ENCODE results near the gene DTD1.
"Not testable (repeated sequence)": the region's sequence is repeated elsewhere in the genome, so short reads cannot be mapped to it uniquely, and the experiment has no call there.

DTD1 gene

DNA sequence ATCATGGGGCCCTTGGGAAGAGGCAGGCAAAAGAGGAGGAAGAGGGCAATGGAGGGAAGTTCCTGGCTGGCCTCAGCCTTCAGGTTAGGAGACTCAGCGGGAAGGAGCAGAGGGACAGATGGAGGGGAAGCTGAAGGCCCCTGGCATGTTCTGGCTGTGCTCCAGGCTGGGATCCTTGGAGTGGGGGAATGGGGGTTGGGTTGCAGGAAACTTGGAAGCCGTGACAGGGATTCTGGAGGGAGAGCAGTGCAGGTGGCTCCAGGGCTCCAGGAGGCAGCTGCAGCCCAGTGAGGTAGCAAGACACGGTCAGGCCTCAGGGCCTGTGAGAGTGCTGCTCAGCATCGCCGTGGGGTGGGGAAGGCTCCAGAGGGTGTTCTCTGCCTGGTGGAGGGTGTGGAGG is 161.1 kb downstream of the DTD1 start:
- DNase-seq = no peak

DNA sequence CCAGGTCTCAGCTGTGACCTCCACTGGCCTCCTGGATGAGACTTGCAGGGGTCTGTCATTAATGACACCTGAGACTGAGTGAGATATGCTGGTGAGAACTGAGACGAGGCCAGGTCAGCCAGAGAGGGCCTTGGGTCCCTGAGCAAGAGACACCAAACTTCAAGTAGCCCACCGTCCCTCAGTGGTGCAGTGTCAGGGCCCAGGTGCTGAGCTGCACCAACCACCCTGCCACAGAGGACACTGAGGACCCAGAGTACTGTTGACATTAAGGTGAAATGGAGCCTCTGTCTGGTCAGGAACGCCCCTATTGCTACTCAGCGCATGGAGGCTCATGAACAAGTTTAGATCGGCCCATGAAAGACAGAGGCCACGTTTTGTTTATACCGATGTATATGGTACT is 161.7 kb downstream of the DTD1 start:
- no peak for DNase-seq

DNA sequence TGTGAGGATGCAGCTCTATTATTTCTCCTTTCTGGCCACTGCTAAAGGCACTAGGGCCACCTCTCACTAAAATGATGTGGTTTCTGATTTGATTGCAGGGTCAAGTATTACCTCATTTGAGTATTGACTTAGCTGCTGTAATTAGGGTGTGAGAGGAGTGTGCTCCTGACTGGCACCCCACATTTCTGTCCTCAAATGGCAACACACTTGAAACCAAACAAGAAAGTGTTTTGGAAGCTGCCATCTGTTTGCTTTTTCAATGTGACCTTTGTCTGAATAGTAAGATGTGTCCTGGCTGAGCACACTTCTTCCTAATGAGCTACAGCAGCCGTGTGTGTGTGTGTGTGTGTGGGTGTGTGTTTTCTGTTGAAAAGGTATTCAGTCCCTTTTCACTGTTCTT is 162.9 kb downstream of the DTD1 start:
- DNase-seq = no peak

DNA sequence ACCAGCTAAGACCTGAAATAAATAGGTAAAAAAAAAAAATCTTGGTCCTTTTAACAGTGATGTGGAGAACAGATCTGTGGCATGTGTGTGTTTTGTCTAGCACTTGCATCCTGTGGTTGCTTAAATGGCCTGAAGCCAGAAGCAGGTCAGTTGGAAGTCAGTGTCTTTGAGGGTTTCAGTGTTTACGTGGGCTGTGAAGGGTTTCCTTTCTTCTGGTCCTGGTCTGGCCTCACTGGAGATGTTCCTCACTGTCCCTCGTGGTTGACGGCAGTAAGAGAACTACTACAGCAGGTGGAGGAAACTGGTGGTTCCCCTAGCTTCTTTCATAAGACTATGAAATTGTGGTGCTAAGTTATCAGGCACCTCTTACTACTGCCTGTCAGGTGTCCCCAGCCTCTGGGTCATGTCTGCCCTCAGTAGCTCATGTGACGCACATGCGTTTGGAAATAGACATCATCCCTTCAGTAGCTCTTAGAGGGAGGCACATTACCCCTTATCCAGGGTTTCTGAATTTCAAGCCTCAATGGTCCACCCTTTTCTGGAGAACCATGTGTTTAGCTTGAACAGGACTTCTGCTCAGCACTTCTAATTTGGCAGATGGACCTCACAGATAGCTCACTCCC is 166.3 kb downstream of the DTD1 start:
- DNase-seq = no peak

DNA sequence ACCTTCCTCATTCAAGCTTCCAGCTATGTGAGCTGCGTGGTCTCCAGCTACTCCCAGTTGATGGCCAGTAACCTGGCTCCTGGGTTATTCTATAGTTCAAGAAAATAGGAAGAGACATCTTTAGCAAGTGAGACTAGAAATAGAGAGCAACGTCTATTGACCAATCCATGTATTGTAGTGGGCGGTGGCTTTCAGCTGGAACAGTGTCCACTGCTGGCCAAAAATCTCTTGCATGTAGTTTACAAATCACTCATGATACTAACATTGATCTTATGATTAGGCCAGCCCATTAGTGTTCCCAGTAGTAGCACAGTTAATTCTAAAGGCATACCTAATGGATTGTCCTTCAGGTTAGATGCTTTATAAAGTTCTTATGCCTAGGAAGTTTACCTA is 166.8 kb downstream of the DTD1 start:
- no peak for DNase-seq

DNA sequence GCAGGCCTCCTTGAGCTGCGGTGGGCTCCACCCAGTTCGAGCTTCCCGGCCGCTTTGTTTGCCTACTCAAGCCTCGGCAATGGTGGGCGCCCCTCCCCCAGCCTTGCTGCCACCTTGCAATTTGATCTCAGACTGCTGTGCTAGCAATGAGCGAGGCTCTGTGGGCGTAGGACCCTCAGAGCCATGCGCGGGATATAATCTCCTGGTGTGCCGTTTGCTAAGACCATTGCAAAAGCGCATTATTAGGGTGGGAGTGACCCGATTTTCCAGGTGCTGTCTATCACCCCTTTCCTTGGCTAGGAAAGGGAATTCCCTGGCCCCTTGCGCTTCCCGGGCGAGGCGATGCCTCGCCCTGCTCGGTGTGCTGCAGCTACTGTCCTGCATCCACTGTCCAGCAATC is 173.0 kb downstream of the DTD1 start:
- not testable (repeated sequence) for DNase-seq

GRCh38 chr20:18767676-18768075 is 179.8 kb downstream of the DTD1 start:
- no peak for DNase-seq

DNA sequence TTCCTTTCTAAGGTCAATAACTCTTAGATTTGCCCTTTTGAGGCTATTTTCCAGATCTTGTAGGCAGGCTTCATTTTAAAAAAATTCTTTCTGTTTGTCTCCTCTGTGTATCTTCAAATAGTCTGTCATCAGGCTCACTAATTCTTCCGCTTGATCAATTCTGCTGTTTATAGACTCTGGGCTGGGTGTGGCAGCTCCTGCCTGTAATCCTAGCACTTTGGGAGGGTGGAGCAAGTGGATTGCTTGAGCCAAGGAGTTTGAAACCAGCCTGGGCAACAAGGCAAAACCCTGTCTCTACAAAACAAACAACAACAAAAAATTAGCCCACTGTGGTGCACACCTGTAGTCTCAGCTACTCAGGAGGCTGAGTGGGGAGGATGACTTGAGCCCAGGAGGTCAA is 185.7 kb downstream of the DTD1 start:
- DNase-seq = no peak

GRCh38 chr20:18774207-18774606 is 186.4 kb downstream of the DTD1 start:
- no peak for DNase-seq

GRCh38 chr20:18775633-18776032 is 187.8 kb downstream of the DTD1 start:
- DNase-seq = no peak

DNA sequence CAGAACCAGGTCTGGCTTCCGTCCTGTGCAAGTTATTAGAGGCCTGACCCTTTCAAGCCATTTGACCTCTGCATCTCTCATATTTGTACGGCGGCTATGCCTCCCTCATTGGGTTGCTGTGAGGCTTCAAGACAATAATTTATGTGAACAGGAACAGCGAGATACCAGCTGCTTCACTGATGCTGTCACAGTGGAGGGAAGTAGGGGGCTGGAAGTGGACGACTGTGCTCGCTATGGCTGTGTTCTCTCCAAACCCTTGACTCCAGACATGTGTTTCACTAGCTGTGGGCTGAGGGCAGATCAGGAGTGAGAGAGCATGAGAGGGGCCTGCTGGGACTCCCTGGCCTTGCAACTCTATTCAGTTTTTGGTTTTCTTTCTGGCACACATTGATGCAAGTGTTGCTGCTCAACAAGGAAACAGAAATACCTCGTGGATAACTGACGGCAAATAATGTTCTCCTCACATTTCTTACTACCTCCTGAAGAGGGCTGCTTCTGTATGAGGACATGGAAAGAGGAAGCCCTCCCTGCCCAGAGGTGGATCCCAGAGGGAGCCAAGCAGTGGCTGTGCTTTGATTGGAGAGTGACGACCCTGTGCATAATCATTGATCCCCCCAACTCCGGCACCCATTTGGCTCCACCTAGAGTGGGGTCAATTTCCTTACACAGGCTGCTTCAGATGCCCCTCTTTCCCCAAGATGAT is 191.0 kb downstream of the DTD1 start:
- DNase-seq = no peak

DNA sequence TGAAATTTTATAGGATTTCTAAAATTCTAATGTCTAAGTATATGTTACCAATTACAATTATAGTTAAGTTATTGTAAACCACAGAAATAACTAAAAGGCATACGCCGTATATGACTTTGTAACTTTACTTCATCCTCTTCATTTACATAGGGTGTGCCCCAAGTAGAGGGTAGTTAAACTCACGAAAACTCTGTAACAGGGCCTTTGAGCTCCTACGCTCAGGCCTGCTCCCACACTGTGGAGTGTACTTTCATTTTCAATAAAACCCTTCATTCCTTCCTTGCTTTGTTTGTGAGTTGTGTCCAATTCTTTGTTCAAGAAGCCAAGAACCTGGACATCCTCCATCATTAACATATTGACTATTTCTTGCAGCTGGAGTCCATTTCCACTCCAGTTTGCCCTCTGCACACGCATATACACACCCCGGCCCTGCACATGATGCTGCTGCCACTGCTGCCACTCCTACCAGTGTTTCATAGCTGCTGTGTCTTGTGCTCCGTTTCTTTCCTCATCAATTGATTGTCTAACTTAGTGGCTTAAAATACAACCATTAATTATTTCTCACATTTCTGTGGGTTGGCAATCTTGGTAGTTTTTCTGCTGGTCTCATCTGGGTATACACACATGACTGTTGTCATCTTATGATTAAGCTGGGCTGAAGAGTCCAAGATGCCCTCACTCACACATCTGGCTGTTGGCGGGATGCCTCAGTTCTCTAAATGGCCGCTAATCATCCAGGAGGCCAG is 192.7 kb downstream of the DTD1 start:
- no peak for DNase-seq

GRCh38 chr20:18781509-18781908 is 193.7 kb downstream of the DTD1 start:
- no peak for DNase-seq

GRCh38 chr20:18783385-18783959 is 195.6 kb downstream of the DTD1 start:
- no peak for DNase-seq

DNA sequence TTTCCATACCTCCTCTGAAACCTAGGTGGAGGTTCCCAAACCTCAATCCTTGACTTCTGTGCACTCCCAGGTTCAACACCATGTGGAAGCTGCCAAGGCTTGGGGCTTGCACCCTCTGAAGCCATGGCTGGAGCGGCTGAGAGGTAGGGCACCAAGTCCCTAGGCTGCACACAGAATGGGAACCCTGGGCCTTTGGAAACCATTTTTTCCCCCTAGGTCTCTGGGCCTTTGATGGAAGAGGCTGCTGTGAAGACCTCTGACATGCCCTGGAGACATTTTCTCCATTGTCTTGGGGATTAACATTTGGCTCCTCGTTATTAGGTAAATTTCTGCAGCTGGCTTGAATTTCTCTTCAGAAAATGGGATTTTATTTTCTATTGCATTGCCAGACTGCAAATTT is 199.2 kb downstream of the DTD1 start:
- not testable (repeated sequence) for DNase-seq

GRCh38 chr20:18788021-18788420 is 200.2 kb downstream of the DTD1 start:
- DNase-seq = no peak

DNA sequence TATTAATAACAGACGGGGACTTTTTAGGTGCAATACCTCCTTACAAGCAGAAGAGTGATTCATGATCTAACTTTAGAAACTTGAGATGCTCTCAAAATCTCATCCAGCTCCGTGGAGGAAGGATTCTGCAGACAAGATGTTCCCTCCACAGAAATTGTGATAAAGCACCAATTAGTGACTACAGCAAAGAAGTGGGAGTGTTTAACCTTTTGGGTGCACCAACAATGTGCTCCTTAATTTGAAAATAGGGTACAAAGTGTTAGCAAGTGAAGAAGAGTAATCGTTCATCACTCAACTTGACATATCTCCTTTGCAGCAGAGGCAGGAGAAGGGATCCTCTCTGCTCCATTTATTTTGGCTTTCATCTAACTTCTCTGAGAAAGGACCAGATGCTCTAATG is 202.9 kb downstream of the DTD1 start:
- no peak for DNase-seq

- DNase-seq = peak; percentile 87
Observed at GRCh38 chr20:18793625-18794427, 206.0 kb downstream of the DTD1 start.

GRCh38 chr20:18794428-18794787 is 206.6 kb downstream of the DTD1 start:
- DNase-seq = no peak

DNA sequence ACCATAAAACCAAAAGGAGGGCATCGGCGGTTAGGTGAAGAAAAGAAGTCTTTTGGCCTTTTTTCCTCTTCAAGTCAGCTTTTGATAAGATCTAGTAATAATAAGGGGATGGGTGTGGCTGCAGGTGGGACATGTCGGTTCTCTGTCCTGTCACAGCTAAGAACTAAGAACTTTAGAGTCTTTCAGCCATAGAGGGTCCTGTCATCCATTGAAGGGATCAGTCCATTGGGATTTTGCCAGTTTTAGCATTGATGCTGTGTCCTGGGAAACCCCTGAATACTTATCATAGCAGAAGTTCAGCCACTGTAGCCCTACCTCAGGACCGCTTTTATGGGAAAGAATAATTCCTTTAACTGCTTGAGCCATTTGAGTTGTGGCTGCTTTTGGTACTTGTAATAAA is 207.5 kb downstream of the DTD1 start:
- DNase-seq = no peak

GRCh38 chr20:18796282-18796833 is 208.5 kb downstream of the DTD1 start:
- DNase-seq = no peak

DNA sequence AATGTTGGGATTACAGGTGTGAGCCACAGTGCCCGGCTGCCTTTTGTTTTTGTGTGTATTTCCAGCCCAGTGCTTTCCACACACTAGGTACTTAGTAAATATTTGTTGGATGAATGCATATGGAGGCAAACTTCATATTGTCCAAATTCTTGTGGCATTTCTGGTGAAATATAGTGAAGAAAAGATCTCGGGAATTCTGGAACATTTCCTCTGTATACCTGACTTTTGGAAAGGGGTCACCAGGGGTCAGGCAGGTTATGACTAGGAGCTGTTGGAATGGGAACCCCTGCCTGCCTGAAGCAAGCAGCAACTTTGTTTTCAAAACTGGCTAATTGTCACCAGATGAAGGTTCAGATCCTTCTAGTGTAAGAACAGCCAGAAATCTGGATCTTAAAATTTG is 213.7 kb downstream of the DTD1 start:
- DNase-seq = no peak

All from stimulated activated CD4-positive, alpha-beta T cell treated with anti-CD3 and anti-CD28 coated beads, Interleukin-4, amount 100 ng/mL, for 24 hours (primary cell).